DMS114 treated with DMSO at 0.1 percent for 48 hours (cell line): ENCODE data around the gene TIE1.

Source experiments
- DNase-seq: peaks from one replicate; lab custom pipeline; 2025; ENCODE audit not compliant: unreplicated experiment; lab: John Stamatoyannopoulos, UW

Gene TIE1

GRCh38 chr1:43334453-43335205 is 33.8 kb downstream of the TIE1 start:
- no peak for DNase-seq

- DNase-seq: no peak
Measured at GRCh38 chr1:43337588-43337987, 36.8 kb downstream of the TIE1 start, which contains the start of gene MPL. MPL (plus strand) TSS chr1:43337818; CDS start chr1:43337849, 31 bp downstream.

GRCh38 chr1:43338001-43338400 is 37.2 kb downstream of the TIE1 start:
- no peak for DNase-seq

- no peak for DNase-seq
Measured at GRCh38 chr1:43339584-43340232, 38.9 kb downstream of the TIE1 start.

GRCh38 chr1:43340559-43340958 is 39.8 kb downstream of the TIE1 start:
- DNase-seq: no peak

- no peak for DNase-seq
Measured at GRCh38 chr1:43344267-43344850, 43.6 kb downstream of the TIE1 start.

- DNase-seq: no peak
Measured at GRCh38 chr1:43345120-43345519, 44.3 kb downstream of the TIE1 start.

GRCh38 chr1:43346636-43347035 is 45.9 kb downstream of the TIE1 start:
- no peak for DNase-seq

- no peak for DNase-seq
Measured at GRCh38 chr1:43348343-43348808, 47.6 kb downstream of the TIE1 start.

GRCh38 chr1:43348809-43349593 is 48.2 kb downstream of the TIE1 start:
- peak; percentile 75 for DNase-seq

- no peak for DNase-seq
Measured at GRCh38 chr1:43349594-43350306, 49.0 kb downstream of the TIE1 start.

- no peak for DNase-seq
Measured at GRCh38 chr1:43350976-43351375, 50.2 kb downstream of the TIE1 start.

- no peak for DNase-seq
Measured at GRCh38 chr1:43351421-43352350, 50.9 kb downstream of the TIE1 start.

GRCh38 chr1:43352351-43352705 is 51.5 kb downstream of the TIE1 start:
- DNase-seq: no peak

- DNase-seq: no peak
Measured at GRCh38 chr1:43352881-43353280, 52.1 kb downstream of the TIE1 start.

GRCh38 chr1:43354471-43354870 is 53.7 kb downstream of the TIE1 start:
- no peak for DNase-seq

GRCh38 chr1:43354936-43355335 is 54.2 kb downstream of the TIE1 start:
- no peak for DNase-seq

GRCh38 chr1:43357251-43357650 is 56.5 kb downstream of the TIE1 start:
- no peak for DNase-seq

GRCh38 chr1:43358121-43358745 is 57.5 kb downstream of the TIE1 start:
- no peak for DNase-seq
